ENCODE measurements around the gene MAP3K4.

MAP3K4 gene

DNA sequence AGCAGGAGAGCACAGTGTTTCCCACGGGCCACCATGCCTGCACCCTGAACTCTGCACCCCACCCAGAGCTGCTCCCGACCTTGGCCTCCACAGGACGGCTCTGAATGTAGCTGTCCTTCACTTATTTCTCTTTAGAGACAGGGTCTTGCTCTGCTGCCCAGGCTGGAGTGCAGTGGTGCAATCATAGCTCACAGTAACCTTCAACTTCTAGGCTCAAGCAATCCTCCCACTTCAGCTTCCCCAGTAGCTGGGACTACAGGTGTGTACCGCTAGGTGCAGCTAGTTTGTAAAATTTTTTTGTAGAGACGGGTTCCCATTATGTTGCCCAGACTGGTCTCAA, 151.4 kb downstream of the MAP3K4 start:
- no peak for DNase-seq (ENCODE audit: low read depth)
- TF ChIP-seq, protein P1, sequence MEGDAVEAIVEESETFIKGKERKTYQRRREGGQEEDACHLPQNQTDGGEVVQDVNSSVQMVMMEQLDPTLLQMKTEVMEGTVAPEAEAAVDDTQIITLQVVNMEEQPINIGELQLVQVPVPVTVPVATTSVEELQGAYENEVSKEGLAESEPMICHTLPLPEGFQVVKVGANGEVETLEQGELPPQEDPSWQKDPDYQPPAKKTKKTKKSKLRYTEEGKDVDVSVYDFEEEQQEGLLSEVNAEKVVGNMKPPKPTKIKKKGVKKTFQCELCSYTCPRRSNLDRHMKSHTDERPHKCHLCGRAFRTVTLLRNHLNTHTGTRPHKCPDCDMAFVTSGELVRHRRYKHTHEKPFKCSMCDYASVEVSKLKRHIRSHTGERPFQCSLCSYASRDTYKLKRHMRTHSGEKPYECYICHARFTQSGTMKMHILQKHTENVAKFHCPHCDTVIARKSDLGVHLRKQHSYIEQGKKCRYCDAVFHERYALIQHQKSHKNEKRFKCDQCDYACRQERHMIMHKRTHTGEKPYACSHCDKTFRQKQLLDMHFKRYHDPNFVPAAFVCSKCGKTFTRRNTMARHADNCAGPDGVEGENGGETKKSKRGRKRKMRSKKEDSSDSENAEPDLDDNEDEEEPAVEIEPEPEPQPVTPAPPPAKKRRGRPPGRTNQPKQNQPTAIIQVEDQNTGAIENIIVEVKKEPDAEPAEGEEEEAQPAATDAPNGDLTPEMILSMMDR (IDR thresholded peaks at IDR 0.05; ENCODE audit: control insufficient read depth, extremely low read depth, insufficient read depth): no peak
- H3K4me3 ChIP-seq (ENCODE audit: low read depth, low read length): no peak overlapping the region

DNA sequence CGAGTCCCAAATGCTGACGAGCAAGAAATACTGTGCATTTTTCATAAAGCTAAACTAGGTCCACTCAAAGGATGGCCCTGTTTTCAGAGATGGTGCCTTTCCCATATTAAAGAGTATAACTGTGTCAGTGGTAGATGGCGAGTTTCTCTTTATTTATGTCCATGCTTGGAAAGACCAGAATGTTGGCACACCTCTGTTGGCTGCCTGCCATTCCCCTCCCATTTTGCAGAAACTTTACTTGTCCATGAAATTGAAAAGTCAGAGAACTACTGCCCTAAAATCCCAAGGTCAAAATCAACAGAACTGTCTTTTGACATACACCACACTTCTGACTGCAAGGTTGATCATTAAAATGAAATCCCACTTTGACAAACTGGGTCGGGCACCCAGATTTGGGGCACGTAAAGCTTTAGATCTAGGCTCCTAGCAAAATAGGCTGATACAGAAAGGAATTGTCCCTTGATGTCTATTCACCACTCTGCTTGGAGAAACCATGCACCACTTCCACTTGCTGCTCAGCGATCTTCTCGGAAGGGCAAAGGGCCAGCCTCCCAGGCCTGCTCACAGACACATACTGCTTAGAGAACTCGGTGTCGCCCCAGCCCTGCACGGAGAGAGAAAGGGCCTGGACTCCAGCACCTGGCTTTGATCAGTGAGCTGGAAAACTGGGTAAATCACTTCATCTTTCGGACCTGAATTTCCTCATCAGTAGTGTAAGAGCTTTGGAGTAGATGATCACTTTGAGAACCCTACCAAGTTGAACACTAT, 152.3 kb downstream of the MAP3K4 start:
- no peak overlapping the region for H3K4me3 ChIP-seq (ENCODE audit: low read depth, low read length)
- TF ChIP-seq, protein P1 (IDR thresholded peaks at IDR 0.05; ENCODE audit: control insufficient read depth, extremely low read depth, insufficient read depth): no peak
- no peak for DNase-seq (ENCODE audit: low read depth)

DNA sequence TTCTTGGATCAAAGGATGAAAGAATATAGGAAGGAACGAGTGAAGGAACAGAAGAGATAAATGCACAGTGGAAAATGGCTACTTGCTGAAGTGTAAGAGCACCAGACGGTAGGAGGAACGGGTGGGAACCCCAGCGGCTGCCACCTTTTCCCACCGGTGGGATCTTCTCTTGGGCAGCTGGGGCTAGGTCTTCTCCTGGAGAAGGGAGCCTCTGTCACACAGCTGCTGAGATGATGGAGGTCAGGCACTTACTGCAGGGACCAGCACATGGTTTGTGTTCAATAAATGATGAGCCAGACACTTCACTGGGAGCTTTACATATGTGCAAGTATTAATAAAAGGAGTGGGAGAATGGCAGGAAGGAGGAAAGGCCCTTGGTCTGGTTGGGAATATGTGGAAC, 158.6 kb downstream of the MAP3K4 start:
- TF ChIP-seq, protein P1 (IDR thresholded peaks at IDR 0.05; ENCODE audit: control insufficient read depth, extremely low read depth, insufficient read depth): no peak
- no peak for DNase-seq (ENCODE audit: low read depth)
- H3K4me3 ChIP-seq (ENCODE audit: low read depth, low read length): no peak overlapping the region

DNA sequence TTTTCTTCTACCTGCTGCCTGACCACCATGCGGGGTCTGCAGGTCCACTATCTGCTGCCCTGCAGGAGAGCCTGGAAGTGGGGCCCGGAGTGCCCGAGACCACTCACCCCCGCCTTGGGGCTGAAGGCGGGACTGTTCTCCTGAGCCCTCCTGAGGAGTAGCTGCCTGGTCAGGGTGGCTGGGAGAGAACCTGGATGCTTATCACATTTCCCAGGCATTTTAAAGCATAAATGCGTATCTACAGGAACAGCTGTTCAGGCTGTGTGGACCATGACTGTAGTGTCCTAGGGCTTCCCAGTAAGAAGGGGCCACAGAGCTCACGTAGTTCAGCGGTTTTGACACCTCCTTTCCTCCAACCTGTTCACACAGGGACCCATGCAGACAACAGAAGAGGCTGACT, 159.0 kb downstream of the MAP3K4 start:
- no peak for DNase-seq (ENCODE audit: low read depth)
- no peak overlapping the region for H3K4me3 ChIP-seq (ENCODE audit: low read depth, low read length)

DNA sequence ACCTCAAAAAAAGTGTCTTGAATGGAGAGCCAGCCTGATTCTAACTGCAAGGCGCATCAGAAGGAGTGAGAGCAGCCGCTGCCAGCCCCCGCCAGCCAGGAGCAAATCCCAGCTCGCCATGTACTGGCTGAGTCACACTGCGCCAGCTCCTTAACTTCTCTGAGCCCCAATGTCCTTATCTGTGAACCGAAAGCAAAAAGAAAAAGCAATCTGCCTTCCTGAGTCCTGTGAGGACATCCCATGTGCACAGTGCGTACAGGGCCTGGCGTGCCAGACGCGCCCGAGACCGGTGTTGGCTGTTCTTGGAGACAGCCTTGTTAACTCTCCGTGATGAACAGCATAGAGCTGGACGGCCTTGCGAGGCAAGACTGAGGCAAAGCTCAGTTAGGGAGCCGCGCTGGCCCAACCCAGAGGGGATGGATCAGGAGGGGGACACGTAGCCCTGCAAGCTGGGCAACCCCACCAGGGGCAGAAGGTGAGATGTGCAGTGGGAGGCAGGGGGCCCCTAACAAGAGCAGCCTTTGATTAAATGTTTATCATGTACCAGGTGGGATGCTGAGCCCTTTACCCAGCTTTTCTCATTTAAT, 159.6 kb downstream of the MAP3K4 start:
- no peak for DNase-seq (ENCODE audit: low read depth)
- TF ChIP-seq, protein P1 (IDR thresholded peaks at IDR 0.05; ENCODE audit: control insufficient read depth, extremely low read depth, insufficient read depth): no peak
- no peak overlapping the region for H3K4me3 ChIP-seq (ENCODE audit: low read depth, low read length)

More for the DNA sequence above, 159.0 kb downstream of the MAP3K4 start:
- TF ChIP-seq, protein P1 (IDR thresholded peaks at IDR 0.05; ENCODE audit: control insufficient read depth, extremely low read depth, insufficient read depth): no peak

DNA sequence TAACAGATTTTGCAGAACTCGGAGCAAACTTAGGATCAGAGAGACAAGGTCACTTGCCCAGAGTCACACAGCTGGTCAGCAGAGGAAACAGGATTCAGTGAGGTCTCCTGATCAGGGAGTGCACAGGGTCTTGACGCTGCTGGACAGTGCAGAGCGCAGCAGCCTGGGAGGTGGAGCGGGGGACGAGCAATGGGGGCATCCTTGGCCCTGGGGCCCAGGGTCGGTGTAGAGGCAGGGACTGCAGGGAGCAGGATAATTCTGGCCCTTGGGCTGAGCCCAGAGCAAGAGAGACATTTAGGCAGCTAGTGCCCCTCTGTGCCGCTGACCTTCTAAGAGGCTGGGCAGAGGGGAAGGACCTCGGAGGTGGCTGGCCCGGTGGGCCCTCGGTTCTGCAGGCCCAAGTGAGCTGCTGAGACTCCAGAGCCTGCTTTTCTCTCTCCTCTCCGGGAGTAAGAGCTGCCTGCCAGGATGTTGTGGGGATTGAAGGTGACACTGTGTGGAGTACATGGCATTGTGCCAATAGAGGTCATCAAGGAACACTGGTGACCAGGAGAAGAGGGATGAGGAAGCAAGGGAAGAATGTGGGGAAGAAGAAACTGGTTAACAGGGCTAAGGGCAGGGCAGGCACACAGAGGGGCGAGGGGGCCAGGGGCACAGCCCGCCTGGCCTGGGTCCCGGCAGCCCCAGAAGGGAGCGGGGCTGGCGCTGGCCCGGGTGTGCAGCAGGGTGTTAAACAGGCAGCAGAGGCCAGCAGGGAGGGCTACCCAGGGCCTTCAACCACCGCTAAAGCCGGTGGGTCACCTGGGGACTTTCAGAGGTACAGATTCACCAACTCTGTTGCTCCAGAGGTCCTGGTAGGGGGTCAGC, 160.3 kb downstream of the MAP3K4 start:
- TF ChIP-seq, protein P1 (IDR thresholded peaks at IDR 0.05; ENCODE audit: control insufficient read depth, extremely low read depth, insufficient read depth): no peak
- no peak for DNase-seq (ENCODE audit: low read depth)
- no peak overlapping the region for H3K4me3 ChIP-seq (ENCODE audit: low read depth, low read length)

Measured in LNCaP clone FGC (cell line).